Measurements from ENCODE around the gene CCDC159.

Gene CCDC159

DNA sequence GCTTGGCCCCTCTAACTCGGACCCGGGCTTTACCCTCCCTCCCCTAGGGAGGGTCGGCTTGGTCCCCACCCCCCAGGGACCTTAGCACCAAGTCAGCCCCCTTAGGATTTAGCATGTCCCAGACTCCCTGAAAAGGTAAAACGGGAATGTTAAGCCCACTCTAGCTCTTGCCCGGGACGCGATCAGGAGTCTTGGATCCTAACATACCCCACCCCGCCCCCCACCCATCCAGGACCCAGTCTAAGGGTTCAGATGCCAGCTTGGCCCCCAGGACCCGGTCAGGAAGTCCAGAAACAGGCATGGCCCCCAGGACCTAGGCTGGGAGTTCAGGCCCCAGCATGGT, 37.4 kb downstream of the CCDC159 start:
- DNase-seq (ENCODE audit: low read depth, low spot score): no peak
- no peak overlapping the region for H3K27ac ChIP-seq

DNA sequence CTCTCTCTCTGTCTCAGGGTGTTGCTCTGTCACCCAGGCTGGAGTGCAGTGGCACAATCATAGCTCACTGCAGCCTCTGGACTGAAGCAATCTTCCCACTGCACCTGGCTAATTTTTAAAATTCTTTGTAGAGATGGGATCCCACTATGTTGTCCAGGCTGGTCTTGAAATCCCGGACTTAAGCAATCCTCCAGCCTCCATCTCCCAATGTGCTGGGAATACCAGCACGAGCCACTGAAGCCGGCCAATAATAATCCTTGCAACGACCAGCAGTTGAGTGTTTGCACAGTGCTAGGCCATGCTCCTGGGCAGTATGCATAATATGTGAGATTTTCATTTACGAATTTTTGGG, 38.4 kb downstream of the CCDC159 start:
- DNase-seq (ENCODE audit: low read depth, low spot score): no peak
- no peak overlapping the region for H3K27ac ChIP-seq

DNA sequence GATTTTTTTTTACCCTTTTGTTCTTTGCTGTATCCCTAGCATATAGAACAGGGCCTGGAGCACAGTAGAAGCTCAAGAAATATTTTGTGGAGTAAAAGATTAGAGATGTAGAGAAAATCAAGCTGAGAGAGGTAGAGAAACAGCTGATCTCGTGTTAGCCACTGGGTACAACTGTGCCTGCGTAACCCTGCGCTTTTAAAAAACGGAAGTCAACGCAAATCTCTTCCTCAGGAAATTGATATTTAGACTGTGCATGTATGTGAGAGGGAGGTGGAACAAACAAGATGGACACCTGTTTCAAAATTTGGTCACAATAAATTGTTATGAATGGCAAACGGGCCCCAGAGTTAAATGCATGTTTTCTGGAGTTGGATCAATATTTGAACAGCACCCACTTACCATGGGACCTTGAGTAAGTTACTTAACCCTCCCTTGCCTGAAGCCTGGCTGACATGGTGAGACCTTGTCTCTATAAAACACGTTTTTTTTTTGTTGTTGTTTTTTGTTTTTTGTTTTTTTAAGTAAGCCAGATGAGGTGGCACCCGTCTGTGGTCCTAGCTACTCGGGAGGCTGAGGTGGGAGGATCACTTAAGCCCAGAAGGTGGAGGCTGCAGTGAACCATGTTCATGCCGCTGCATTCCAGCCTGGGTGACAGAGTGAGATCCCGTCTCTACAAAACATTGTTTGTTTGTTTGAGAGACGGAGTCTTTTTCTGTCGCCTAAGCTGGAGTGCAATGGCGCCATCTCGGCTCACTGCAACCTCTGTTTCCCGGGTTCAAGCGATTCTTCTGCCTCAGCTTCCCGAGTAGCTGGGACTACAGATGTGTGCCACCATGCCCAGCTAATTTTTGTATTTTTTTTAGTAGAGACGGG, 41.1 kb downstream of the CCDC159 start:
- H3K27ac ChIP-seq: no peak overlapping the region
- DNase-seq (ENCODE audit: low read depth, low spot score): no peak

DNA sequence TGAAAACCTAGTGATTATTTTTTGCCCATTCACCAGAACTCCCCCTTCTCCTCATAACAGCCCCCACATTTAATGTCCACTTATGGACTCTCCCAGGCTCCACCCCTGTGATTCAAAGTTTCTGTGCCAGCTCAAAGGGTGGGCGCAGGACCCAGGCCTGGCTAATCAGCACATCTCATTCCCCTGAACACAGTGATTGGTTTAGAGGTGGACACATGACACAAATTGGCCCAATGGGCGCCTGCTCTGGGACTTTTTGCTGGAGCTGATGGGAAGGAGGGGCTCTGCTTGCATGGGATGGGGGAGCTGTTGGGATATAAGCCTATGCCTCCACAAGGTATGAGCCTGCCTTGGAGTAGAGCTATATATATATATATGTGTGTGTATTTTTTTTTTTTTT, 44.0 kb downstream of the CCDC159 start:
- no peak for DNase-seq (ENCODE audit: low read depth, low spot score)

DNA sequence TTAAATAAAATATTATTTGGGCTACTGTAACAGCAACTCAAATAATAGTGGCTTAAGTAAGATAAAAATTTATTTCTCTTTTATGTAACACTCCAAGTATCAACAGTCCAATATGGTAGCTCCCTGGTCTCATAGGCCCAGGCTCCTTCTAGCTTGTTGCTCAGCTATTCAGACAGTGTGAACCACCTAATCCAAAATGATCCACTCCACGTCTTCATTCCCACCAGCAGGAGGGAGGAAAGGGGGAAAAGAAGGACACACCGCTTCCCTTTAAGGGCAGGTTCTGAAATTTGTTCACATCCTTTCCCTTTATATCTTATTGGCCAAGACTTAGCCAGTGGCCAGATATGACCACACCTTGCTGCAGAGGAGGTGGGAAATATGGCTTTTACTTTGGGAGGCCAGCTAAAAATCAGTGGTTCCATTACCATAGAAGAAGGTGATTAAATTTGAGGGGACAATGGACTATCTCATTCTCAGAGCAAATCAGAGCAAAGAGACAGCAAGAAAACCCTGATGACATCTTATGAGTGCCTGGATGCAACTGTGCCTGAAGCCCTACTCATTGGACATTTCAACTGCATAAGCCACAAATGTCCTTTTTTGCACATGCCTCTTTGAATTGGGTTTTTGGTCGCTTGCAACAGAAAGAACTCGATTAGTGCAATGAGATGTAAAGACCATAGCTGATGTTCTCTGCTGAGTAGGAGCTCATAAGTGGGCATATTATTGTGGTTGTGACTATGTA, 44.8 kb downstream of the CCDC159 start:
- DNase-seq (ENCODE audit: low read depth, low spot score): no peak
- no peak overlapping the region for H3K27ac ChIP-seq

More for the DNA sequence above, 44.0 kb downstream of the CCDC159 start:
- no peak overlapping the region for H3K27ac ChIP-seq

DNA sequence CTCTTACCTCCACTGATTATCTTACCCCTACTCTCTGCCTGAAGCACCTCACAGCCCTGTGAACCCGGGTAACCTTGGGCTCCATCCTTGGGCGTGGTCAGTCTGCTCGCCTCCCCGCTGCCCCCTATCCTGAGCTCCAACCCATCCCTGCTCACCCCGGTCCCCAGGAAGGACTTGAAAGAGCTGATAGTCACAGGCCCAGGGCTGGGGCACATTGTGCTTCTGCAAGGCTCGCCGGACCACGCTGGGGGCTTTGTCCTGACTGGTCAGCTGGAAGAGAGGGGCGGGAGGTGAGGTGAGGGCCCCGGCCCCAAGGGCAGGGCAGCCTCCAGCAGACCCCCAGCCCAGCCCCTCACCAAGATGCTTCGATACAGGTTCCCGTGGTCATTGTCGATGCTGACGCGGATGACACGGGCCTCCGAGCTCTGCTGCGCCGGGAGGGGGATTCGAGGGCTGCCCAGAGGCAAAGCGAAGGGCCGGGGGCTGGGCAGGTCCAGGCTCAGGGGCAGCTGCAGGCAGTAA, 50.8 kb downstream of the CCDC159 start:
- H3K27ac ChIP-seq: no peak overlapping the region
- no peak for DNase-seq (ENCODE audit: low read depth, low spot score)

DNA sequence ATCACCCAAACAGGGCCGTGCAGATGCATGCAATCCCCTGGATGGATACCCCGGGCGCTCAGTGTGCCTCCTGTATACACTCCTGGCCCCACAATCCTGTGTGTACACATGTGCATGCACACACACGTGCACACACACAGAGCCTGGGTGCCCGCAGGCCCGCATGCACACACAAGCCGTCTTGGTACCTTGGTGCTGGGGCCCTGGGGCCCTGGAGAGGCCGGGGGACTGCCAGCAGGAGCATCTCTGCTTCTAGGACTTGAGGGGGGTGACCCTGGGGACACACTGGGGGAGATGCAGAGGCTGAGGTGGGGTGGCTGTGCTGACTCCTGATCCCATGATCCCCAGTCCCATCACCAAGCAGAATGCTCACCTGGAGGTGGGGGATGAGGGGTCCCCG, 53.3 kb downstream of the CCDC159 start:
- H3K27ac ChIP-seq: no peak overlapping the region
- DNase-seq (ENCODE audit: low read depth, low spot score): no peak

DNA sequence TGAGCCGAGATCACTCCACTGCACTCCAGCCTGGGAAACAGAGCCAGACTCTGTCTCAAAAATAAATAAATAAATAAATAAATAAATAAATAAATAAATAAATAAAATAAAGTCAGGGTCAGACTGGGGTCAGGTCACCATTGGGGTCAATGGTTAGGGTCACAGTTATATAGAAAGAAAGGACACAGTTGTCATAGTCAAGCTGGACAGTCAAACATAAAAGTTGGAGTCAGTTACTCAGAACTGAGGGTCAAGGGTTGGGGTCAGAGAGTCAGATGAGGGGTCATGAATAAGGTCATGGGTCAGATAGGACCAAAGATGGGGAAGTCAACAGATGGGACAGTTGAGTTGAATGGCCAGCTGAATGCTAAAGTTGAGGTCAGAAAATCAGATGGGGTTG, 54.5 kb downstream of the CCDC159 start:
- H3K27ac ChIP-seq: no peak overlapping the region
- DNase-seq (ENCODE audit: low read depth, low spot score): no peak

DNA sequence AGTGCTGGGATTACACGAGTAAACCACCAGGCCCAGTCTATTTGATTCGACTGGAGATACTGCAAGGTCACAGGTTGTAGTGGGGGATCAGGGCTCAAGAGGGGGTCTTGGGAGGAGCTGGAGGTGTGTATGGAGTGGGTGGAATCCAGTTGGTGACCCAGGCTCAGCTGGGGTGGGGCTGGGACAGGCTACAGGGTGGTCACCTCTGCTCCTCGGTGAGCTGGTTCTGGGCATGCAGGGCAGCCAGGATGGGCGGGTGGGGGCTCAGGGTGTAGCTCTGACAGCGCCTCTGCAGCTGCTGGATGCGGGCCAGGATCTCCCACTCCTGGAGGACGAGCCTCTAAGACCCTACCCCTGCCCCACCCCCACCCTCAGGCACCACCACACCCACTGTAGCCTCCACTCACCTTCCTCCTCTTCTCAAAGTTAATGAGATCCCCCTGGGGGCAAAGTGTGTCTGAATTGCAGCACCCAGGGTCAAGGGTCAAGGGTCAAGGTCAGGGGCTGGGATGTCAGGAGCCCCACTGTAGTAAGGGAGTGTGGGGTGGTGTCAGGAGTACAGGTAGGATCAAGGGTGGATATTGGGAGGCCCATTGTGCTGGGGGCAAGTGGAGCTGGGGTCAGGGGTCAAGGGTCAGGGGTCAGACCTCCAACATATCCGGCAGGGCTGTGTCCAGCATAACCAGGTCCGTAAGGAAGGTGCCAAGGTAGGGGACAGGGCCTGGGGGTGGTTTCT, 55.7 kb downstream of the CCDC159 start:
- DNase-seq (ENCODE audit: low read depth, low spot score): no peak
- H3K27ac ChIP-seq: no peak overlapping the region
